Kidney epithelial cell (primary cell): Measurements from ENCODE around the gene EPS8L3. TPM values are rescaled to one million over a fixed set of nuclear protein-coding genes. Genes with fewer than 3 reads are reported as not detected.
"Not testable (repeated sequence)": the region's sequence is repeated elsewhere in the genome, so short reads cannot be mapped to it uniquely, and the experiment has no call there.

Source experiments
- DNase-seq: peaks from one replicate; pipeline ENCODE4 v3.0.0-alpha.2; 2010; ENCODE audit warnings: low read depth
- H3K27me3 ChIP-seq: 2 replicates; pipeline ENCODE4 v1.6.0; 2011; ENCODE audit warnings: low read length; ENCODE audit not compliant: control insufficient read depth, insufficient read depth
- H3K36me3 ChIP-seq: 2 replicates; pipeline ENCODE4 v1.5.1; 2011; ENCODE audit warnings: low read length; ENCODE audit not compliant: control insufficient read depth, insufficient read depth
- H3K4me3 ChIP-seq: 2 replicates; pipeline ENCODE4 v1.5.1; 2011; ENCODE audit warnings: low read depth, mild to moderate bottlenecking, control low read depth, low read length
- CTCF ChIP-seq: IDR thresholded peaks from 2 replicates; pipeline ENCODE4 v1.5.1; 2011; ENCODE audit warnings: mild to moderate bottlenecking, moderate library complexity, low read length, control low read depth, inconsistent platforms; ENCODE audit not compliant: insufficient read depth, poor library complexity, severe bottlenecking
- total RNA-seq: library from RNA; depleted of rRNA; stranded (reverse); fragments of >200 nt; gene quantifications from 2 replicates; pipeline ENCODE4 v1.2.3, GENCODE V29; 2015

Gene EPS8L3
- total RNA-seq, 1 donor from 2014 or later, result 0.04 TPM

- Histone ChIP-seq H3K27me3 (no peaks in the 10 kb centered on the region), H3K4me3 (no peak overlapping the region), H3K36me3 (no peaks in the 10 kb centered on the region)
- TF ChIP-seq CTCF, result no peak
- no peak for DNase-seq
Measured at GRCh38 chr1:109759513-109760334, 4.0 kb downstream of the EPS8L3 start.

DNA sequence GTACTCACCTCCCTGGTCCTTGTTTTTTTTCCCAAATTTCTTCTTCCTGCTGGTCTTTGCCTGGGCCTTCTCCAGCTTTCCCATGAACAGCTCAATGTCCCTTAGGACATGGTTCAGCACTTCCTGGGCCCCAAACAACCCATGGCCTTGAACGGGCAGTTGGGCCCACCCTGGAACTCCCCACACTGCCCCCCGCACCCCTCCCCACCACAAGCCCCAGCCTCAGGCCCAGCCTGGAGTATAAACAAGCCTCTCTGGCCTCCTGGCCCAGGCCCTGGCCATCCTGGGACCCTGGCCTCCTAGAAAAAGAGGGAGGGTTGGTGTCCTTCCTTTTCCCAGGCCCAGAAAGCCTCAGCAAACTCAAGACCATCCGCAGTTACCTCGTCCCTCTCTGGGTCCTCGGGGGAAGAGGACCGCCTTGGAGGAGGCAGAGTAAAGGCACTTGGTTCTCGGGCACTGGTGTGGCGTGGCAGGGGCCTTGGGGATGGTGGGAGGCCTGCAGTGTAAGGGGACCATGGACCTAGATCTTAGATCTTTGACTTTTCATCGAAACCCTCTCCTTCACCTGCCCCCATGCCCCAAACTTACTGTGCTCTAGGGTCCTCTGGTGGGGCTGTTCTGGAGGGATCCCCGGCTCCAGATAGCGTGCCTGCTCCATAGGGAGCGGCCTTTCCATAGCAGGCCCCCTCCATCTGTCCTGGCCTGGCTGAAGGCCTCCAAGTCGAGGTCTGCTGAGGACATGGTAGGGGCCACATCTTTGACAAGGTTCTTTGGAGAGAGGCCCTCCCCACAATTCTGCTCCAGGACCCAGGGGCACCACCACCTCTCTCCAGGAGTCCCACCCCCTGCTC lies 5.6 kb downstream of the EPS8L3 start:
- Histone ChIP-seq H3K27me3 (peaks cover under 1% of the 10 kb centered on the region), H3K36me3 (no peaks in the 10 kb centered on the region), H3K4me3 (no peak overlapping the region)
- TF ChIP-seq CTCF, result no peak
- DNase-seq, result no peak

GRCh38 chr1:109756848-109757521 lies 6.7 kb downstream of the EPS8L3 start:
- DNase-seq, result no peak
- H3K36me3 ChIP-seq, result no peaks in the 10 kb centered on the region

GRCh38 chr1:109756325-109756724 lies 7.4 kb downstream of the EPS8L3 start:
- not testable (repeated sequence) for H3K36me3 ChIP-seq, DNase-seq, H3K27me3 ChIP-seq, H3K4me3 ChIP-seq

More at GRCh38 chr1:109756848-109757521, 6.7 kb downstream of the EPS8L3 start:
- no peak overlapping the region for H3K4me3 ChIP-seq
- peaks cover 2% of the 10 kb centered on the region for H3K27me3 ChIP-seq
- no peak for TF ChIP-seq CTCF

GRCh38 chr1:109754738-109755137 lies 9.0 kb downstream of the EPS8L3 start:
- DNase-seq, result no peak
- no peak for TF ChIP-seq CTCF
- Histone ChIP-seq H3K4me3 (no peak overlapping the region), H3K36me3 (no peaks in the 10 kb centered on the region), H3K27me3 (peaks cover 2% of the 10 kb centered on the region)
